Muscle of leg (tissue), 11 donors: ENCODE data around the gene RAB11FIP4. TPM values are rescaled to one million over a fixed set of nuclear protein-coding genes. Genes with fewer than 3 reads are reported as not detected.
"Not testable (repeated sequence)": the region's sequence is repeated elsewhere in the genome, so short reads cannot be mapped to it uniquely, and the experiment has no call there.

Experiments used
- DNase-seq: peaks from one replicate; pipeline ENCODE4 v3.0.0; 2013
- H3K27ac ChIP-seq: one replicate; pipeline ENCODE4 v1.5.1; 2013; ENCODE audit warnings: mild to moderate bottlenecking, low read length, control low read depth
- H3K27me3 ChIP-seq: one replicate; pipeline ENCODE4 v1.6.1; 2013; ENCODE audit warnings: low read length; ENCODE audit not compliant: control insufficient read depth, insufficient read depth
- H3K36me3 ChIP-seq: one replicate; pipeline ENCODE4 v1.6.1; 2013; ENCODE audit warnings: low read length; ENCODE audit not compliant: control insufficient read depth, insufficient read depth
- H3K4me1 ChIP-seq: one replicate; pipeline ENCODE4 v1.6.1; 2013; ENCODE audit warnings: low read length; ENCODE audit not compliant: control insufficient read depth, insufficient read depth
- H3K4me3 ChIP-seq: one replicate; pipeline ENCODE4 v1.5.1; 2013; ENCODE audit warnings: low read length, control low read depth
- H3K9me3 ChIP-seq: replicated peaks from 2 replicates; pipeline ENCODE4 v1.6.1; 2013; ENCODE audit warnings: low read depth, low read length; ENCODE audit not compliant: control insufficient read depth
- WGBS: methylation state at CpG from one replicate; pipeline ENCODE4 v1.1.5; 2013; ENCODE audit warnings: missing lambda C conversion rate; ENCODE audit not compliant: insufficient coverage; 5-methylcytosine and 5-hydroxymethylcytosine counted together
- polyA plus RNA-seq, 8 donors: library from polyadenylated mRNA; unstranded; fragments of 120-200 nt; gene quantifications; one replicate each; pipeline versions ENCODE4 v1.2.1 to v1.2.3, GENCODE V29; 2013; ENCODE audit warnings: inconsistent platforms in 1 of 8, low replicate concordance in 1 of 8; ENCODE audit not compliant: insufficient read length in 8 of 8, insufficient read depth in 1 of 8
- total RNA-seq: library from RNA; stranded (reverse); fragments of 120-200 nt; gene quantifications from one replicate; pipeline ENCODE4 v1.2.4, GENCODE V29; 2013

RAB11FIP4 gene
- total and polyA plus RNA-seq, 9 donors, result 0.28 to 1.6 (median 0.89) TPM

DNA sequence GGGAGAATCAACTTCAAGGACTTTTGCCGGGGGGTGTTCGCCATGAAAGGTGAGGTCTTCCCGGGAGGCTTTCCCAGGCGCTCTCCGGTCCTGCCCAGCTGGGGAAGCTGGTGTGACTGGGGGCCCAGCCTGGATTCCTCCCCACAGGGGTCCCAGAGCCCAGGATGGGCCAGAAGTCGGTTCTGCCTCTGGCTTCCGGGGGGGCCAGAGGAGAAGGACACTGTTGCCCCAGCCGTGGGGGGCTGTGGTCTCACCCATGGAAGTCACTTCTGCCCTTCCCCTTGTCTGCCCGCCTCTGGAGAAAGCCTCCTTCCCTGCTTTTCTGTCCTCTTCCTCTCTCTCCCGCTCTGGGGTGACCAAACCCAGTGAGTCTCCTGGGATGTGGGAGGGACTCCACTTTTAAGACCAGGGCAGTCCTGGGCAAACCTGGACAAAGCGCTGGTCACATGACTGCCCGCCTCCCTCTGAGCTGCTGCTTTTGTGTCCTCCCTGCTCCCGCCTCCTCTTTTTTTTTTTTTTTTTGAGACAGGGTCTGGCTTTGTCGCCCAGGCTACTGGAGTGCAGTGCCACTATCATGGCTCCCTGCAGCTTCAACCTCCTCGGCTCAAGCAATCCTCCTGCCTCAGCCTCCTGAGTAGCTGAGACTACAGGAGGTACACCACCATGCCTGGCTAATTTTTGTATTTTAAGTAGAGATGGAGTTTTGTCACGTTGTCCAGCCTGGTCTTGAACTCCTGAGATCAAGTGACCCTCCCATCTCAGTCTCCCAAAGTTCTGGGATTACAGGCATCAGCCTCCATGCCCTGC, 40.6 kb downstream of the RAB11FIP4 start:
- Histone ChIP-seq H3K4me3 (no peak overlapping the region), H3K4me1 (peaks cover 21% of the 10 kb centered on the region), H3K9me3 (no peaks in the 10 kb centered on the region), H3K27ac (no peak overlapping the region), H3K27me3 (peaks cover 21% of the 10 kb centered on the region), H3K36me3 (no peaks in the 10 kb centered on the region)
- DNase-seq, result no peak
- 71% methylated on average over 9 of the region's 16 CpGs for WGBS

GRCh38 chr17:31433091-31433790, 41.8 kb downstream of the RAB11FIP4 start:
- no peaks in the 10 kb centered on the region for H3K9me3 ChIP-seq
- no peak overlapping the region for H3K4me3 ChIP-seq
- H3K27me3 ChIP-seq, result peaks cover 26% of the 10 kb centered on the region
- H3K4me1 ChIP-seq, result peaks cover 18% of the 10 kb centered on the region
- no peaks in the 10 kb centered on the region for H3K36me3 ChIP-seq
- no peak for DNase-seq
- H3K27ac ChIP-seq, result no peak overlapping the region
- WGBS, result 59% methylated on average over 11 of the region's 14 CpGs

DNA sequence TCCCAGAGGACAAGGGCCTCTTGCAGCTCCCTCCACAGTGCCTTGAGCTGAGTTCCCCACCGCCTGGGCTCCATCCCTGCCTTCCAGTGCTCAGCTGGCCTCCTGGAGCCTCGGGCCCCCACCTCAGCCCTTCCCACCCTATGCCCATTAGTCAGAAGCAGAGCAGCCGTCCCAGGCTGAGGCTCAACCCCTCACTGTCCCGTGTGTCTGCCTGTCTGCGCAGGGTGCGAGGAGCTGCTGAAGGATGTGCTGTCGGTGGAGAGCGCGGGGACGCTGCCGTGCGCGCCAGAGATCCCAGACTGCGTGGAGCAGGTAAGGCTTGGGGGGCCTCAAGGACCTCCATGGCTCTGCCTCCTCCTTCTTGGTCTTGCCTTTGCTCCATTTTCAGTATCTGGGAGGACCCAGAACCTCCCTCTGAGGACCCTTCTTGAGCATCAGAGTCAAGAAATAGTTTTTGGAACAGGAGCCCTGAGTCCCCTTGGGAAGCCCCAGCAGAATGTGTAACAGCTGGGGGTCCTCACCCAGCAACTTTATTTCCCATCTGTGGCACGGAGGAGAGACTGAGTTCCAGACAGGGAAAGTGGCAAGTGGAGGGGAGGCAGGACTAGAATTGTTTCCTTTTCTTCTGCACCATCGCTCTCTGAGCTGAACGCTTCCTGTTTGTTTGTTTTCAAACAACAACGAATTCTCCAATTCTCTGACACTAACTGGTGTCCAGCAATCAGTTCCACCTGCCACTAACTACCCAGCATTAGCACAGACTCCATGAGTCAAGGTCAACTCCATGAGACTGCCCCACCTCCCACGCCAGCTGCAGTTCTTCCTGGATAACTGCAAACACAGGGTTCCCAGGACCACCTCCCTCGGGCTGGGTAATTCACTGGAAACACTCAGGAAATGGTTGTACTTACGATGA, 42.6 kb downstream of the RAB11FIP4 start:
- no peak for DNase-seq
- WGBS, result 73% methylated on average over 18 of the region's 21 CpGs
- H3K27me3 ChIP-seq, result peaks cover 28% of the 10 kb centered on the region

GRCh38 chr17:31434727-31435050, 43.2 kb downstream of the RAB11FIP4 start:
- no peak for DNase-seq
- no peaks in the 10 kb centered on the region for H3K9me3 ChIP-seq
- peaks cover 14% of the 10 kb centered on the region for H3K4me1 ChIP-seq
- no peak overlapping the region for H3K27ac ChIP-seq
- peaks cover 28% of the 10 kb centered on the region for H3K27me3 ChIP-seq
- no peak overlapping the region for H3K4me3 ChIP-seq
- WGBS, result 80% methylated on average over 4 of the region's 8 CpGs
- no peaks in the 10 kb centered on the region for H3K36me3 ChIP-seq

More for the DNA sequence above, 42.6 kb downstream of the RAB11FIP4 start:
- Histone ChIP-seq H3K36me3 (no peaks in the 10 kb centered on the region), H3K4me3 (no peak overlapping the region), H3K9me3 (no peaks in the 10 kb centered on the region), H3K27ac (no peak overlapping the region), H3K4me1 (peaks cover 14% of the 10 kb centered on the region)

GRCh38 chr17:31435581-31435980, 44.1 kb downstream of the RAB11FIP4 start:
- Histone ChIP-seq H3K27me3 (peaks cover 24% of the 10 kb centered on the region), H3K4me1 (peaks cover 14% of the 10 kb centered on the region), H3K27ac (no peak overlapping the region), H3K9me3 (no peaks in the 10 kb centered on the region), H3K4me3 (no peak overlapping the region), H3K36me3 (no peaks in the 10 kb centered on the region)
- WGBS, result 71% methylated on average over 2 of the region's 2 CpGs
- no peak for DNase-seq

- Histone ChIP-seq H3K4me3 (no peak overlapping the region), H3K9me3 (no peaks in the 10 kb centered on the region), H3K36me3 (no peaks in the 10 kb centered on the region), H3K27me3 (peaks cover 7% of the 10 kb centered on the region), H3K27ac (no peak overlapping the region), H3K4me1 (peaks cover 14% of the 10 kb centered on the region)
- DNase-seq, result no peak
- 54% methylated on average over 6 of the region's 11 CpGs for WGBS
These were observed 46.4 kb downstream of the RAB11FIP4 start for GRCh38 chr17:31437720-31438400.

DNA sequence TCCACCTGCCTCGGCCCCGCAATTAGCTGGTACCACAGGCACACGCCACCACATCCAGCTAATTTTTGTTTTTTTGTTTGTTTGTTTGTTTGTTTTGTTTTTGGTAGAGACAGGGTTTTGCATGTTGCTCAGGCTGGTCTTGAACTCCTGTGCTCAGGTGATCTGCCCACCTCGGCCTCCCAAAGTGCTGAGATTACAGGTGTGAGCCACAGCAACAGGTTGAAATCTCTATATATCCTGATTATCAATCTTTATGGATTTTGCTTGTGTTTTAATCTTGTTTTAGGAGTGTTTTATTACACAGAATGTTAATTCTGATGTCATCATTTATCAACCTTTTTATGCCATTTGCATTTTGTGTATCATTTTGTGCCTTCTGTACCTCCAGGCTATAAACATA, 48.2 kb downstream of the RAB11FIP4 start:
- DNase-seq, result no peak
- Histone ChIP-seq H3K4me3 (no peak overlapping the region), H3K4me1 (peaks cover 6% of the 10 kb centered on the region), H3K27me3 (peaks cover 7% of the 10 kb centered on the region), H3K27ac (no peak overlapping the region), H3K9me3 (no peaks in the 10 kb centered on the region), H3K36me3 (no peaks in the 10 kb centered on the region)
- WGBS, result no CpG with 5 or more reads among the region's 4 CpGs

DNA sequence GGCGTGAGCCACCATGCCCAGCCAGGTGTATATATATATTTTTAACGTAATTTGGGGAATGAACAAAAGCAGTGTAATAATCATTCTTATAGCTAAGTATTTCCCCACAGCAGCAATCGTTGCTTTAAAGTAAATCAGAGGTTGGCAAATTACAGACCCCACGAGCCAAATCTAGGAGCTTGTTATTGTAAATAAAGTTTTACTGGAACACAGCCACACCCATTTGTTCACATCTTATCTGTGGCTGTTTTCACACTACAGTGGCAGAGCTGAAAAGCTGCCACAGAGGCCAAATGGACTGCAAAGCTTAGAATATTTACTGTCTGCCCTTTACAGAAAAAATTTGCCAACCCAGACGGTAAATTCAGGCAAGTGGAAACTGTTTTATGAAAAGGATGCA, 50.8 kb downstream of the RAB11FIP4 start:
- Histone ChIP-seq H3K4me1 (peaks cover 5% of the 10 kb centered on the region), H3K36me3 (no peaks in the 10 kb centered on the region), H3K27me3 (peaks cover 7% of the 10 kb centered on the region), H3K27ac (no peak overlapping the region), H3K9me3 (no peaks in the 10 kb centered on the region), H3K4me3 (no peak overlapping the region)
- WGBS, result no CpG with 5 or more reads among the region's 5 CpGs
- no peak for DNase-seq

GRCh38 chr17:31442856-31443255, 51.4 kb downstream of the RAB11FIP4 start:
- H3K9me3 ChIP-seq, H3K36me3 ChIP-seq, H3K4me1 ChIP-seq, H3K4me3 ChIP-seq, H3K27ac ChIP-seq, H3K27me3 ChIP-seq, DNase-seq: not testable (repeated sequence)
- WGBS, result no CpG with 5 or more reads among the region's 5 CpGs
